HG03196 (cell line): ENCODE measurements around the gene CHD9.

ENCODE experiments used
- ATAC-seq: cut with Tn5 transposase; IDR thresholded peaks from one replicate; pipeline ENCODE4 v1.9.1; 2021; ENCODE audit not compliant: unreplicated experiment

The CHD9 gene

GRCh38 chr16:53093162-53093744, 38.5 kb downstream of the CHD9 start:
- ATAC-seq, result no peak

- ATAC-seq, result peak; percentile 43
Observed at GRCh38 chr16:53094013-53094630, 39.3 kb downstream of the CHD9 start.

GRCh38 chr16:53097190-53097589, 42.4 kb downstream of the CHD9 start:
- ATAC-seq, result no peak

GRCh38 chr16:53098526-53099317, 43.9 kb downstream of the CHD9 start:
- ATAC-seq, result peak; percentile 59

- peak; percentile 56 for ATAC-seq
Observed at GRCh38 chr16:53099318-53100130, 44.7 kb downstream of the CHD9 start.

GRCh38 chr16:53100131-53100748, 45.4 kb downstream of the CHD9 start:
- ATAC-seq, result no peak

- ATAC-seq, result no peak
Observed at GRCh38 chr16:53100889-53101288, 46.1 kb downstream of the CHD9 start.

- no peak for ATAC-seq
Observed at GRCh38 chr16:53103811-53104210, 49.0 kb downstream of the CHD9 start.

- ATAC-seq, result no peak
Observed at GRCh38 chr16:53105565-53105964, 50.8 kb downstream of the CHD9 start.

- no peak for ATAC-seq
Observed at GRCh38 chr16:53111078-53111791, 56.4 kb downstream of the CHD9 start.

GRCh38 chr16:53112015-53112414, 57.2 kb downstream of the CHD9 start:
- ATAC-seq, result no peak

GRCh38 chr16:53115047-53115446, 60.3 kb downstream of the CHD9 start:
- no peak for ATAC-seq

- ATAC-seq, result no peak
Observed at GRCh38 chr16:53115773-53116172, 61.0 kb downstream of the CHD9 start.

GRCh38 chr16:53121043-53121620, 66.3 kb downstream of the CHD9 start:
- ATAC-seq, result no peak

- no peak for ATAC-seq
Observed at GRCh38 chr16:53121661-53122060, 66.9 kb downstream of the CHD9 start.

- no peak for ATAC-seq
Observed at GRCh38 chr16:53123747-53124146, 69.0 kb downstream of the CHD9 start.

GRCh38 chr16:53126390-53126789, 71.6 kb downstream of the CHD9 start:
- no peak for ATAC-seq

- no peak for ATAC-seq
Observed at GRCh38 chr16:53129281-53130158, 74.7 kb downstream of the CHD9 start.
